H9 (cell line): ENCODE results near the gene LIMA1. TPM values are rescaled to one million over a fixed set of nuclear protein-coding genes. Genes with fewer than 3 reads are reported as not detected.

Source experiments
- DNase-seq: peaks from one replicate; pipeline ENCODE4 v3.0.0-alpha.2; 2017
- H2AFZ ChIP-seq: one replicate; pipeline ENCODE4 v1.6.1; 2013; ENCODE audit warnings: mild to moderate bottlenecking, low read length, control low read depth, moderate library complexity
- H2AK5ac ChIP-seq: 2 replicates; pipeline ENCODE4 v1.6.1; 2013; ENCODE audit warnings: low read length, control low read depth, mixed read lengths; ENCODE audit not compliant: insufficient read length
- H2BK120ac ChIP-seq: one replicate; pipeline ENCODE4 v1.6.1; 2013; ENCODE audit warnings: low read depth, mild to moderate bottlenecking, low read length, control low read depth, inconsistent platforms; ENCODE audit not compliant: poor library complexity, severe bottlenecking
- H2BK12ac ChIP-seq: 2 replicates; pipeline ENCODE4 v1.6.1; 2013; ENCODE audit warnings: low read length, control low read depth, mixed read lengths, low read depth; ENCODE audit not compliant: insufficient read length
- H2BK15ac ChIP-seq: 2 replicates; pipeline ENCODE4 v1.6.1; 2013; ENCODE audit warnings: low read depth, low read length, control low read depth
- H2BK20ac ChIP-seq: one replicate; pipeline ENCODE4 v1.6.1; 2013; ENCODE audit warnings: low read depth, mild to moderate bottlenecking, low read length, control low read depth, inconsistent platforms; ENCODE audit not compliant: poor library complexity, severe bottlenecking
- H2BK5ac ChIP-seq: 2 replicates; pipeline ENCODE4 v1.6.1; 2013; ENCODE audit warnings: low read length, control low read depth, mixed read lengths; ENCODE audit not compliant: insufficient read length
- H3K14ac ChIP-seq: 2 replicates; pipeline ENCODE4 v1.6.1; 2013; ENCODE audit warnings: low read length, control low read depth; ENCODE audit not compliant: insufficient read depth
- H3K18ac ChIP-seq: 2 replicates; pipeline ENCODE4 v1.6.1; 2013; ENCODE audit warnings: low read depth, mild to moderate bottlenecking, mixed read lengths, low read length, control low read depth; ENCODE audit not compliant: insufficient read length
- H3K23ac ChIP-seq: 2 replicates; pipeline ENCODE4 v1.6.1; 2013; ENCODE audit warnings: low read length, control low read depth, mixed read lengths, low read depth; ENCODE audit not compliant: insufficient read length
- H3K23me2 ChIP-seq: 2 replicates; pipeline ENCODE4 v1.6.1; 2013; ENCODE audit warnings: low read depth, mild to moderate bottlenecking, mixed read lengths, low read length, control low read depth; ENCODE audit not compliant: insufficient read length, poor library complexity, severe bottlenecking
- H3K27ac ChIP-seq: 2 replicates; pipeline ENCODE4 v1.5.1; 2013; ENCODE audit warnings: low read length, control low read depth, mixed read lengths, low read depth; ENCODE audit not compliant: insufficient read length
- H3K27me3 ChIP-seq: 2 replicates; pipeline ENCODE4 v1.6.1; 2013; ENCODE audit warnings: low read length, control low read depth, inconsistent platforms; ENCODE audit not compliant: insufficient read depth
- H3K4ac ChIP-seq: 2 replicates; pipeline ENCODE4 v1.6.1; 2013; ENCODE audit warnings: low read depth, mild to moderate bottlenecking, control low read depth, inconsistent platforms, low read length, moderate library complexity
- H3K4me1 ChIP-seq: 2 replicates; pipeline ENCODE4 v1.6.1; 2013; ENCODE audit warnings: low read length, control low read depth, inconsistent platforms; ENCODE audit not compliant: insufficient read depth
- H3K4me2 ChIP-seq: 2 replicates; pipeline ENCODE4 v1.6.1; 2013; ENCODE audit warnings: low read length, control low read depth, mixed read lengths; ENCODE audit not compliant: insufficient read length, insufficient read depth
- H3K56ac ChIP-seq: 2 replicates; pipeline ENCODE4 v1.6.1; 2013; ENCODE audit warnings: low read depth, mild to moderate bottlenecking, mixed read lengths, low read length, control low read depth; ENCODE audit not compliant: insufficient read length
- H3K79me1 ChIP-seq: 2 replicates; pipeline ENCODE4 v1.6.1; 2013; ENCODE audit warnings: low read depth, mild to moderate bottlenecking, moderate library complexity, low read length, control low read depth, inconsistent platforms; ENCODE audit not compliant: insufficient read depth, poor library complexity, severe bottlenecking
- H3K79me2 ChIP-seq: 2 replicates; pipeline ENCODE4 v1.6.1; 2013; ENCODE audit warnings: low read length, control low read depth, inconsistent platforms; ENCODE audit not compliant: insufficient read depth
- H3K9ac ChIP-seq: 2 replicates; pipeline ENCODE4 v1.6.1; 2013; ENCODE audit warnings: low read length, control low read depth, mixed read lengths; ENCODE audit not compliant: insufficient read length; ENCODE audit errors: extremely low read depth
- H3K9me3 ChIP-seq: one replicate; pipeline ENCODE4 v1.6.1; 2013; ENCODE audit warnings: low read depth, low read length, inconsistent platforms; ENCODE audit not compliant: control insufficient read depth
- H3T11ph ChIP-seq: one replicate; pipeline ENCODE4 v1.6.1; 2013; ENCODE audit warnings: mild to moderate bottlenecking, low read length, control low read depth, inconsistent platforms
- H4K20me1 ChIP-seq: one replicate; pipeline ENCODE4 v1.6.1; 2013; ENCODE audit not compliant: control insufficient read depth, insufficient read length, insufficient read depth
- H4K5ac ChIP-seq: 2 replicates; pipeline ENCODE4 v1.6.1; 2013; ENCODE audit warnings: low read depth, mild to moderate bottlenecking, mixed read lengths, low read length, control low read depth; ENCODE audit not compliant: insufficient read length
- H4K8ac ChIP-seq: replicated peaks from 2 replicates; pipeline ENCODE4 v1.6.1; 2013; ENCODE audit warnings: low read length, control low read depth, mixed read lengths, low read depth; ENCODE audit not compliant: insufficient read length
- H4K91ac ChIP-seq: 2 replicates; pipeline ENCODE4 v1.6.1; 2013; ENCODE audit warnings: low read depth, mild to moderate bottlenecking, moderate library complexity, mixed read lengths, low read length, control low read depth; ENCODE audit not compliant: insufficient read length
- H3K27ac Mint-ChIP-seq, 3 experiments: 2 replicates in 2 of 3; 3 replicates in 1 of 3; pipeline ENCODE4 v1.8.0; 2020 to 2021; ENCODE audit warnings: mixed read lengths in 3 of 3, mild to moderate bottlenecking in 1 of 3, moderate library complexity in 1 of 3
- H3K27me3 Mint-ChIP-seq: 2 replicates; pipeline ENCODE4 v1.8.0; 2021; ENCODE audit warnings: low read depth, mild to moderate bottlenecking, moderate library complexity, mixed read lengths
- H3K36me3 Mint-ChIP-seq, 3 experiments: 2 replicates in 2 of 3; 3 replicates in 1 of 3; pipeline ENCODE4 v1.8.0; 2020 to 2021; ENCODE audit warnings: low read depth in 3 of 3, mixed read lengths in 3 of 3; ENCODE audit not compliant: insufficient read depth in 1 of 3
- H3K4me1 Mint-ChIP-seq, 2 experiments: 2 replicates each; pipeline ENCODE4 v1.8.0; 2020; ENCODE audit warnings: mixed read lengths in 2 of 2
- H3K4me3 Mint-ChIP-seq, 2 experiments: 2 replicates in 1 of 2; 3 replicates in 1 of 2; pipeline ENCODE4 v1.8.0; 2020 to 2021; ENCODE audit warnings: mild to moderate bottlenecking in 2 of 2, mixed read lengths in 2 of 2, moderate library complexity in 1 of 2
- H3K9me3 Mint-ChIP-seq, 2 experiments: 2 replicates in 1 of 2; 3 replicates in 1 of 2; pipeline ENCODE4 v1.8.0; 2020; ENCODE audit warnings: mild to moderate bottlenecking in 2 of 2, mixed read lengths in 2 of 2, moderate library complexity in 1 of 2
- WGBS: extraction: QIAGEN DNeasy Blood & Tissue Kit; methylation state at CpG from one replicate; pipeline ENCODE4 v1.1.7; 2013; ENCODE audit warnings: missing lambda C conversion rate, low lambda C conversion rate, mixed read lengths; ENCODE audit not compliant: insufficient read length; ENCODE audit errors: extremely low coverage; 5-methylcytosine and 5-hydroxymethylcytosine counted together
- total RNA-seq: library from RNA; stranded (reverse); gene quantifications from 2 replicates; pipeline ENCODE4 v1.2.1, GENCODE V29; 2021
- TF ChIP-seq, protein P1 (sequence below): fragments of 200-600 bp; sonication (generic); conservative IDR thresholded peaks from 3 replicates; pipeline ENCODE4 v1.8.0; 2021; ENCODE audit warnings: antibody characterized with exemption, mild to moderate bottlenecking

The LIMA1 gene
- total RNA-seq, 1 experiment from 2014 or later = 40.8 TPM

DNA sequence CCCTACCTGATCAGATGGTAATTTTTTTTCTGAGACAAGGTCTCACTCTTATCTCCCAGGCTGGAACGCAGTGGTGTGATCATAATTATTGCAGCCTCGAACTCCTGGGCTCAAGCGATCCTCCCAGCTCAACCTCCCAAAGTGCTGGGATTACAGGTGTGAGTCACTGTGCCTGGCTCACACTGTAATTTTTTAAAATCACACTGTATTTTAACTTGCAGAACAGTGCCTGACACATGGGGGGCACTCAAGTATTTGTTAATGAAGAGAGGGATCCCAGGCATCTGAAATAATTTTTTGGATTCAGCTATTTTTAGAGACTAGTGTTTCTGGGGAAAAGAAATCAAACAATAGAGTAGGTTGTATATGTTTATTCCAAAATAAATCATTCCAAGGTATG lies 21.7 kb downstream of the LIMA1 start:
- Histone ChIP-seq H3K79me2 (no peaks in the 10 kb centered on the region), H2BK120ac (no peak overlapping the region), H2BK15ac (no peak overlapping the region), H4K20me1 (no peaks in the 10 kb centered on the region), H4K8ac (no peak overlapping the region), H2BK20ac (no peak overlapping the region), H4K91ac (no peak overlapping the region), H4K5ac (no peak overlapping the region), H3K18ac (no peak overlapping the region), H3K23me2 (no peaks in the 10 kb centered on the region), H3K23ac (no peak overlapping the region), H3K27ac (no peak overlapping the region), H3K9me3 (no peaks in the 10 kb centered on the region), H3K14ac (no peak overlapping the region), H3K4ac (no peak overlapping the region), H2AK5ac (no peak overlapping the region), H2AFZ (no peak overlapping the region), H3K27me3 (no peaks in the 10 kb centered on the region), H3K79me1 (no peaks in the 10 kb centered on the region), H3T11ph (no peak overlapping the region), H3K4me2 (no peak overlapping the region), H3K4me1 (no peaks in the 10 kb centered on the region), H3K9ac (no peak overlapping the region), H2BK5ac (no peak overlapping the region), H2BK12ac (no peak overlapping the region), H3K56ac (no peak overlapping the region)
- Mint-ChIP-seq H3K36me3 (peaks cover 0 to 4% (median 0%) of the 10 kb centered on the region in 3 experiments; a peak in 5 of 7 replicates), H3K4me3 (no peak overlapping the region), H3K27me3 (no peaks in the 10 kb centered on the region), H3K9me3 (peaks cover 2 to 5% of the 10 kb centered on the region in 2 experiments; a peak in 3 of 5 replicates), H3K4me1 (no peaks in the 10 kb centered on the region; a peak in 1 of 4 replicates), H3K27ac (no peak overlapping the region)
- DNase-seq = no peak
- no CpG with 5 or more reads among the region's 3 CpGs for WGBS
- TF ChIP-seq, protein P1, sequence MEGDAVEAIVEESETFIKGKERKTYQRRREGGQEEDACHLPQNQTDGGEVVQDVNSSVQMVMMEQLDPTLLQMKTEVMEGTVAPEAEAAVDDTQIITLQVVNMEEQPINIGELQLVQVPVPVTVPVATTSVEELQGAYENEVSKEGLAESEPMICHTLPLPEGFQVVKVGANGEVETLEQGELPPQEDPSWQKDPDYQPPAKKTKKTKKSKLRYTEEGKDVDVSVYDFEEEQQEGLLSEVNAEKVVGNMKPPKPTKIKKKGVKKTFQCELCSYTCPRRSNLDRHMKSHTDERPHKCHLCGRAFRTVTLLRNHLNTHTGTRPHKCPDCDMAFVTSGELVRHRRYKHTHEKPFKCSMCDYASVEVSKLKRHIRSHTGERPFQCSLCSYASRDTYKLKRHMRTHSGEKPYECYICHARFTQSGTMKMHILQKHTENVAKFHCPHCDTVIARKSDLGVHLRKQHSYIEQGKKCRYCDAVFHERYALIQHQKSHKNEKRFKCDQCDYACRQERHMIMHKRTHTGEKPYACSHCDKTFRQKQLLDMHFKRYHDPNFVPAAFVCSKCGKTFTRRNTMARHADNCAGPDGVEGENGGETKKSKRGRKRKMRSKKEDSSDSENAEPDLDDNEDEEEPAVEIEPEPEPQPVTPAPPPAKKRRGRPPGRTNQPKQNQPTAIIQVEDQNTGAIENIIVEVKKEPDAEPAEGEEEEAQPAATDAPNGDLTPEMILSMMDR = no peak
